A673 (cell line): ENCODE data around the gene LYPD3.
A peak's percentile ranks its signal among the peaks of the same experiment; 100 is the strongest.

Source experiments
- CTCF ChIP-seq: fragments of 300-800, 200-600 bp; sonication (generic); conservative IDR thresholded peaks from 2 replicates; pipeline ENCODE4 v1.5.1; 2017; ENCODE audit warnings: low read depth, mild to moderate bottlenecking, antibody characterized with exemption, low read length, moderate library complexity, mixed read lengths
- EZH2 ChIP-seq: fragments of 200-600 bp; sonication (generic); IDR thresholded peaks from 2 replicates; pipeline ENCODE4 v1.6.1; 2017; ENCODE audit warnings: borderline replicate concordance, low read depth, mild to moderate bottlenecking, mixed read lengths, antibody characterized with exemption, low read length; ENCODE audit not compliant: poor library complexity, severe bottlenecking

GRCh38 chr19:43430142-43430710 lies 35.2 kb downstream of the LYPD3 start:
- TF ChIP-seq CTCF, result 0 out of 2 replicates have a peak, but pooled peaks have one; percentile 15
- no peak for TF ChIP-seq EZH2
